A549 (cell line): ENCODE data around the gene FARSB. TPM values are rescaled to one million over a fixed set of nuclear protein-coding genes. Genes with fewer than 3 reads are reported as not detected.

Experiments used
- ATAC-seq, 2 experiments: fragments of 200-7000 bp in 1 of 2; fragments of >200 bp in 1 of 2; cut with Nextera tagmentation in 1 of 2; cut with Tn5 transposase in 1 of 2; 3 replicates each; pipeline versions ENCODE4 v1.8.0 to v1.9.1; 2018 to 2020; ENCODE audit warnings: mild to moderate bottlenecking in 1 of 2, moderate library complexity in 1 of 2
- CTCF ChIA-PET: fragments of 300-600 bp; sonication (Branson Sonifier 250); formaldehyde crosslinking; extraction: SDS; loops from one replicate; lab custom pipeline; 2021; ENCODE audit warnings: antibody characterized with exemption, inconsistent platforms; lab: Yijun Ruan, JAX
- POLR2A ChIA-PET: fragments of 350-600 bp; formaldehyde crosslinking; extraction: SDS; loops from one replicate; lab custom pipeline; 2021; ENCODE audit warnings: antibody characterized with exemption, inconsistent platforms; lab: Yijun Ruan, JAX
- DNase-seq, 2 experiments: peaks; one replicate each; pipeline versions ENCODE4 v3.0.0 to v3.0.0-alpha.2; 2011 to 2016; ENCODE audit warnings: low read depth in 1 of 2, low spot score in 1 of 2
- FAIRE-seq: peaks from 2 replicates; lab custom pipeline; 2011; peaks lifted over from hg19 to GRCh38; lab: Jason Lieb, UNC
- H3K27ac ChIP-seq, 2 experiments: fragments of >200 bp; sonication (Bioruptor Twin); formaldehyde crosslinking; 3 replicates each; pipeline ENCODE4 v1.5.1; 2016 to 2017
- H3K4me1 ChIP-seq: fragments of >200 bp; sonication (Bioruptor Twin); formaldehyde crosslinking; 3 replicates; pipeline ENCODE4 v1.6.1; 2016
- H3K4me2 ChIP-seq: fragments of >200 bp; sonication (Bioruptor Twin); formaldehyde crosslinking; 3 replicates; pipeline ENCODE4 v1.6.1; 2016
- H3K4me3 ChIP-seq: fragments of >200 bp; sonication (Bioruptor Twin); formaldehyde crosslinking; 3 replicates; pipeline ENCODE4 v1.5.1; 2016
- H3K9me3 ChIP-seq: fragments of >200 bp; sonication (Bioruptor Twin); formaldehyde crosslinking; 3 replicates; pipeline ENCODE4 v1.6.1; 2016
- BHLHE40 ChIP-seq: IDR thresholded peaks from 2 replicates; pipeline ENCODE4 v1.6.1; 2012; ENCODE audit warnings: low read depth, low read length, inconsistent platforms
- CBX2 ChIP-seq: fragments of 200-600 bp; sonication (generic); IDR thresholded peaks from 2 replicates; pipeline ENCODE4 v1.6.1; 2016; ENCODE audit warnings: low read depth, mild to moderate bottlenecking, borderline replicate concordance
- EHF ChIP-seq: fragments of 250-450 bp; sonication (Bioruptor Pico); IDR thresholded peaks from 2 replicates; pipeline ENCODE4 v1.5.0; 2020; ENCODE audit warnings: mild to moderate bottlenecking
- EHMT2 ChIP-seq: fragments of 200-600 bp; sonication (generic); IDR thresholded peaks from 2 replicates; pipeline ENCODE4 v1.6.1; 2016; ENCODE audit warnings: antibody characterized with exemption, low read depth, mild to moderate bottlenecking, moderate library complexity
- ESRRA ChIP-seq: fragments of 150-350 bp; IDR thresholded peaks from 2 replicates; pipeline ENCODE4 v1.6.1; 2014; ENCODE audit warnings: mild to moderate bottlenecking, low read length, borderline replicate concordance
- HEYL ChIP-seq: fragments of 250-450 bp; sonication (Bioruptor Pico); IDR thresholded peaks from 2 replicates; pipeline ENCODE4 v1.8.0; 2021; ENCODE audit warnings: mild to moderate bottlenecking, moderate library complexity
- HOXB5 ChIP-seq: fragments of 250-450 bp; sonication (Bioruptor Pico); IDR thresholded peaks from 2 replicates; pipeline ENCODE4 v1.5.0; 2020; ENCODE audit warnings: mild to moderate bottlenecking, moderate library complexity
- JUN ChIP-seq, 2 experiments: fragments of >200 bp; sonication (Bioruptor Twin); formaldehyde crosslinking; IDR thresholded peaks; 2 replicates in 1 of 2; 3 replicates in 1 of 2; pipeline ENCODE4 v1.6.1; 2016 to 2017
- MAZ ChIP-seq: fragments of 150-350 bp; IDR thresholded peaks from 2 replicates; pipeline ENCODE4 v1.6.1; 2014; ENCODE audit warnings: antibody characterized with exemption, low read depth, low read length, borderline replicate concordance
- MYC ChIP-seq: IDR thresholded peaks from 2 replicates; pipeline ENCODE4 v1.6.1; 2012; ENCODE audit warnings: mild to moderate bottlenecking, inconsistent platforms, low read length, improper control_type of control experiment, borderline replicate concordance
- NR3C1 ChIP-seq: fragments of >200 bp; sonication (Bioruptor Twin); formaldehyde crosslinking; IDR thresholded peaks from 3 replicates; pipeline ENCODE4 v1.6.1; 2017
- PHF8 ChIP-seq: fragments of 200-600 bp; sonication (generic); IDR thresholded peaks from 2 replicates; pipeline ENCODE4 v1.6.1; 2016; ENCODE audit warnings: low read depth, mild to moderate bottlenecking, antibody characterized with exemption, moderate library complexity, borderline replicate concordance
- POLR2A ChIP-seq: IDR thresholded peaks from 2 replicates; pipeline ENCODE4 v1.6.1; 2012; ENCODE audit warnings: mild to moderate bottlenecking, low read length
- RCOR1 ChIP-seq: fragments of 150-350 bp; IDR thresholded peaks from 2 replicates; pipeline ENCODE4 v1.6.1; 2014; ENCODE audit warnings: antibody characterized with exemption, low read length, low read depth
- RFX5 ChIP-seq: fragments of 450-650 bp; IDR thresholded peaks from 2 replicates; pipeline ENCODE4 v1.7.1; 2014; ENCODE audit warnings: antibody characterized with exemption, mild to moderate bottlenecking, moderate library complexity
- SMC3 ChIP-seq: fragments of >200 bp; sonication (Bioruptor Twin); formaldehyde crosslinking; IDR thresholded peaks from 3 replicates; pipeline ENCODE4 v1.6.1; 2018; ENCODE audit warnings: inconsistent platforms
- TFCP2L1 ChIP-seq: fragments of 250-450 bp; sonication (Bioruptor Pico); IDR thresholded peaks from 2 replicates; pipeline ENCODE4 v1.5.0; 2021; ENCODE audit warnings: mild to moderate bottlenecking
- TP53 ChIP-seq: fragments of 250-450 bp; sonication (Bioruptor Pico); IDR thresholded peaks from 2 replicates; pipeline ENCODE4 v1.5.0; 2021; ENCODE audit warnings: mild to moderate bottlenecking, moderate library complexity
- WGBS: methylation state at CpG from one replicate; pipeline ENCODE4 v1.1.6; 2017; ENCODE audit errors: missing lambda C conversion rate; 5-methylcytosine and 5-hydroxymethylcytosine counted together
- polyA minus RNA-seq: library from RNA; depleted of rRNA, polyadenylated mRNA; stranded (reverse); fragments of >200 nt; gene quantifications from 2 replicates; pipeline ENCODE4 v1.2.3, GENCODE V29; 2011; rRNA and poly(A)+ RNA removed
- polyA plus RNA-seq, 4 experiments: library from polyadenylated mRNA; depleted of rRNA in 3 of 4; stranded (reverse); fragments of >200 nt; fragmentation: RNase III in 1 of 4; extraction: RNeasy Plus Mini Kit Qiagen cat#74134 plus additional on column Dnase treatment in 1 of 4; gene quantifications; 2 replicates in 3 of 4; 3 replicates in 1 of 4; pipeline ENCODE4 v1.2.3, GENCODE V29; 2011 to 2017
- TF ChIP-seq, protein P1 (sequence below): fragments of >200 bp; sonication (Bioruptor Twin); formaldehyde crosslinking; IDR thresholded peaks from 3 replicates; pipeline ENCODE4 v1.6.1; 2016
- TF ChIP-seq, protein P2 (sequence below): fragments of 200-600 bp; sonication (generic); IDR thresholded peaks from 2 replicates; pipeline ENCODE4 v1.6.1; 2016; ENCODE audit warnings: antibody characterized with exemption, mild to moderate bottlenecking, moderate library complexity
- TF ChIP-seq, protein P3 (sequence below): IDR thresholded peaks from 2 replicates; pipeline ENCODE4 v1.6.1; 2012
- TF ChIP-seq, protein P4 (sequence below): fragments of >200 bp; sonication (Bioruptor Twin); formaldehyde crosslinking; IDR thresholded peaks from 3 replicates; pipeline ENCODE4 v1.5.1; 2016
- TF ChIP-seq, protein P5 (sequence below): fragments of 450-650 bp; IDR thresholded peaks from 2 replicates; pipeline ENCODE4 v1.6.1; 2014; ENCODE audit warnings: antibody characterized with exemption

FARSB gene
- polyA plus RNA-seq (2011; rRNA removed) (67.3 and 77.4 TPM in 2 replicates), polyA plus RNA-seq (2017; fragmentation: RNase III; extraction: RNeasy Plus Mini Kit Qiagen cat#74134 plus additional on column Dnase treatment) (41.0 to 50.4 TPM (median 42.1 TPM) in 3 replicates), polyA minus RNA-seq (28.0 and 31.9 TPM in 2 replicates)
- 27.6 and 29.2 TPM in 2 replicates for polyA plus RNA-seq (2012; cell fraction: cytosol; rRNA removed)
- polyA plus RNA-seq (2012; cell fraction: nucleus; rRNA removed): 13.1 and 18.4 TPM in 2 replicates

DNA sequence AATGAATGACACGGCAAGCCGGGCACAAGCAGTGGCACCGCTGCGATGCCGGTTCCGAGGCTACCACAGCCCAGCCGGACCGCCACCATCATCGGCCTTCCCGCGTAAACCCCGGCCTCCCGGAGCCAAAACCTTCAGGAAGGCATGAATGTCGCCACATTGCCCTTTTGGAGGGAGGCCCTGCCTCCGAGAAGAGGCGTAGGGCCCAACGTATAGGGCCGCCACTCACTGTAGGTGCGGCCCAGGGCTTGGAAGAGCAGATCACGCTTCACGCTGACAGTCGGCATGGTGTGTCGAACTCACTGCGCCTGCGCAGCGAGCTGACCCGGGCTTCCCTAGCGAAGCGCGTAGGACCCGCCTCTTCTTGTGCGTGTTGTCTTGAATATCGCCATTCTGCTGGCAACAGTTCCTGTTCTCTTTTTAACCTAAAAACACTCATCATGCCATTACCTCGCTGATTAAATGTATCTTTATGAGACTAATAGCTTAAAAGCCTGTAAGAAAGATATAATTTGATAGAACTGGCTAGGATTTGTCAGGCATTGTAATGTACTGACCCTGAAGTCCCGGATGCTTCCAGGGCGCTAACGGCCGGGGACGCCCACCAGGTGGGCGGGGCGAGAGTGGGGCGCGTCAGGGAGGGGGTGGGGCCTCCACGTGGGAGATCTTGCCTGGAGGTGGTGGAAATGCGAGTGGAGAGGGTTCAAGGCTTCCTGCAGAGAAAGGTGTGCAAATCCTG, at the start of gene FARSB:
Gene FARSB (minus strand): TSS at position 306 of the 739 bp plus-strand sequence. CDS start 19 bp downstream, at position 287.
- ATAC-seq (peak; percentile 95 to 97), FAIRE-seq (no peak), DNase-seq (peak; percentile 89 to 97)
- Histone ChIP-seq H3K4me1 (peaks cover 16% of the 10 kb centered on the region), H3K4me2 (peak within 1 kb of the TSS; percentile 97), H3K27ac (peak within 1 kb of the TSS; percentile 95 to 96), H3K4me3 (peak within 1 kb of the TSS; percentile 77), H3K9me3 (no peaks in the 10 kb centered on the region)
- POLR2A ChIA-PET: interaction anchor here (0.6 to 1.1 kb wide), 3 partner anchors 14 to 206 kb away, joined by 3 to 4 read pairs (median 3); no protein-coding TSS in a partner anchor
- TF ChIP-seq EHMT2: no peak
- peak; percentile 86 for TF ChIP-seq POLR2A
- TF ChIP-seq MYC: peak; percentile 82; the same call in 1 of the 2 replicates
- TF ChIP-seq, protein P1, sequence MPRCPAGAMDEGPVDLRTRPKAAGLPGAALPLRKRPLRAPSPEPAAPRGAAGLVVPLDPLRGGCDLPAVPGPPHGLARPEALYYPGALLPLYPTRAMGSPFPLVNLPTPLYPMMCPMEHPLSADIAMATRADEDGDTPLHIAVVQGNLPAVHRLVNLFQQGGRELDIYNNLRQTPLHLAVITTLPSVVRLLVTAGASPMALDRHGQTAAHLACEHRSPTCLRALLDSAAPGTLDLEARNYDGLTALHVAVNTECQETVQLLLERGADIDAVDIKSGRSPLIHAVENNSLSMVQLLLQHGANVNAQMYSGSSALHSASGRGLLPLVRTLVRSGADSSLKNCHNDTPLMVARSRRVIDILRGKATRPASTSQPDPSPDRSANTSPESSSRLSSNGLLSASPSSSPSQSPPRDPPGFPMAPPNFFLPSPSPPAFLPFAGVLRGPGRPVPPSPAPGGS: 0 out of 3 replicates have a peak, but pooled peaks have one; percentile 46
- TF ChIP-seq ESRRA: no peak
- TF ChIP-seq JUN (IDR thresholded peaks at IDR 0.05): peak; percentile 98
- no peak for TF ChIP-seq NR3C1
- TF ChIP-seq SMC3: no peak
- 0 out of 2 replicates have a peak, but pooled peaks have one; percentile 48 for TF ChIP-seq RFX5
- no peak for TF ChIP-seq HEYL
- TF ChIP-seq, protein P2, sequence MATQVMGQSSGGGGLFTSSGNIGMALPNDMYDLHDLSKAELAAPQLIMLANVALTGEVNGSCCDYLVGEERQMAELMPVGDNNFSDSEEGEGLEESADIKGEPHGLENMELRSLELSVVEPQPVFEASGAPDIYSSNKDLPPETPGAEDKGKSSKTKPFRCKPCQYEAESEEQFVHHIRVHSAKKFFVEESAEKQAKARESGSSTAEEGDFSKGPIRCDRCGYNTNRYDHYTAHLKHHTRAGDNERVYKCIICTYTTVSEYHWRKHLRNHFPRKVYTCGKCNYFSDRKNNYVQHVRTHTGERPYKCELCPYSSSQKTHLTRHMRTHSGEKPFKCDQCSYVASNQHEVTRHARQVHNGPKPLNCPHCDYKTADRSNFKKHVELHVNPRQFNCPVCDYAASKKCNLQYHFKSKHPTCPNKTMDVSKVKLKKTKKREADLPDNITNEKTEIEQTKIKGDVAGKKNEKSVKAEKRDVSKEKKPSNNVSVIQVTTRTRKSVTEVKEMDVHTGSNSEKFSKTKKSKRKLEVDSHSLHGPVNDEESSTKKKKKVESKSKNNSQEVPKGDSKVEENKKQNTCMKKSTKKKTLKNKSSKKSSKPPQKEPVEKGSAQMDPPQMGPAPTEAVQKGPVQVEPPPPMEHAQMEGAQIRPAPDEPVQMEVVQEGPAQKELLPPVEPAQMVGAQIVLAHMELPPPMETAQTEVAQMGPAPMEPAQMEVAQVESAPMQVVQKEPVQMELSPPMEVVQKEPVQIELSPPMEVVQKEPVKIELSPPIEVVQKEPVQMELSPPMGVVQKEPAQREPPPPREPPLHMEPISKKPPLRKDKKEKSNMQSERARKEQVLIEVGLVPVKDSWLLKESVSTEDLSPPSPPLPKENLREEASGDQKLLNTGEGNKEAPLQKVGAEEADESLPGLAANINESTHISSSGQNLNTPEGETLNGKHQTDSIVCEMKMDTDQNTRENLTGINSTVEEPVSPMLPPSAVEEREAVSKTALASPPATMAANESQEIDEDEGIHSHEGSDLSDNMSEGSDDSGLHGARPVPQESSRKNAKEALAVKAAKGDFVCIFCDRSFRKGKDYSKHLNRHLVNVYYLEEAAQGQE: no peak
- TF ChIP-seq EHF (CRISPR knock-in tag): no peak
- TF ChIP-seq PHF8: peak; percentile 60
- 0 out of 2 replicates have a peak, but pooled peaks have one; percentile 30 for TF ChIP-seq MAZ
- TF ChIP-seq, protein P3, sequence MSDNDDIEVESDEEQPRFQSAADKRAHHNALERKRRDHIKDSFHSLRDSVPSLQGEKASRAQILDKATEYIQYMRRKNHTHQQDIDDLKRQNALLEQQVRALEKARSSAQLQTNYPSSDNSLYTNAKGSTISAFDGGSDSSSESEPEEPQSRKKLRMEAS: peak; percentile 96
- WGBS: 2% methylated on average over 24 of the region's 45 CpGs
- CTCF ChIA-PET: interaction anchor here (1.3 kb wide), 1 partner anchor 35 kb away, joined by 3 read pairs; no protein-coding TSS in a partner anchor

DNA sequence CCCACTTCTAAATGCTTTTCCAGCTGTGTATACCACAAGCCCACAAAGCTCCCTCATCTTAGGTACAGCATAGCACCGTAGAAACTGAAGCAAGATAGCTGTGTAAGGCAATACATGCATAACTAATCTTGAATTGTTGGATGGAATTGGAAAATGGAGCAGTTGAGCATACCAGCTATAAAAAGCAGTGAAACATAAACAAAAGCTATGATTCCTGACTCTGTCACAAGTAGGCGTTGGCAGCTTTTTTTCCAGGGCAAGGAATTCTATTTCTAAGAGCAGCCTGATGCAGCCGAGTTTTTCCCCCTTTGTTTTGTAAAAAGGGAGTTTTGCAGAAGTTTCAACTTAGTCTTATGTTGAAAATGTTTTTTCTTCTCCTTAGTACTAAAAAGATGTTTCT, 48.0 kb upstream of the FARSB start:
- FAIRE-seq (no peak), DNase-seq (no peak), ATAC-seq (no peak)
- Histone ChIP-seq H3K4me2 (no peak overlapping the region), H3K9me3 (no peaks in the 10 kb centered on the region), H3K27ac (no peak overlapping the region), H3K4me1 (peaks cover 11% of the 10 kb centered on the region; the same call in 2 of the 3 replicates), H3K4me3 (no peak overlapping the region)
- POLR2A ChIA-PET: no interaction called here
- CTCF ChIA-PET: interaction anchor here (0.6 to 8.0 kb wide), 8 partner anchors 10 to 235 kb away, joined by 3 to 71 read pairs (median 4); no protein-coding TSS in a partner anchor
- WGBS: 76% methylated on average over 3 of the region's 3 CpGs
- TF ChIP-seq NR3C1 (no peak), CBX2 (no peak), BHLHE40 (no peak), POLR2A (no peak), RCOR1 (no peak), TFCP2L1 (CRISPR knock-in tag) (no peak), HOXB5 (CRISPR knock-in tag) (no peak), TP53 (no peak)
- TF ChIP-seq, protein P2: no peak
- TF ChIP-seq, protein P4, sequence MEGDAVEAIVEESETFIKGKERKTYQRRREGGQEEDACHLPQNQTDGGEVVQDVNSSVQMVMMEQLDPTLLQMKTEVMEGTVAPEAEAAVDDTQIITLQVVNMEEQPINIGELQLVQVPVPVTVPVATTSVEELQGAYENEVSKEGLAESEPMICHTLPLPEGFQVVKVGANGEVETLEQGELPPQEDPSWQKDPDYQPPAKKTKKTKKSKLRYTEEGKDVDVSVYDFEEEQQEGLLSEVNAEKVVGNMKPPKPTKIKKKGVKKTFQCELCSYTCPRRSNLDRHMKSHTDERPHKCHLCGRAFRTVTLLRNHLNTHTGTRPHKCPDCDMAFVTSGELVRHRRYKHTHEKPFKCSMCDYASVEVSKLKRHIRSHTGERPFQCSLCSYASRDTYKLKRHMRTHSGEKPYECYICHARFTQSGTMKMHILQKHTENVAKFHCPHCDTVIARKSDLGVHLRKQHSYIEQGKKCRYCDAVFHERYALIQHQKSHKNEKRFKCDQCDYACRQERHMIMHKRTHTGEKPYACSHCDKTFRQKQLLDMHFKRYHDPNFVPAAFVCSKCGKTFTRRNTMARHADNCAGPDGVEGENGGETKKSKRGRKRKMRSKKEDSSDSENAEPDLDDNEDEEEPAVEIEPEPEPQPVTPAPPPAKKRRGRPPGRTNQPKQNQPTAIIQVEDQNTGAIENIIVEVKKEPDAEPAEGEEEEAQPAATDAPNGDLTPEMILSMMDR: no peak
- TF ChIP-seq, protein P5, sequence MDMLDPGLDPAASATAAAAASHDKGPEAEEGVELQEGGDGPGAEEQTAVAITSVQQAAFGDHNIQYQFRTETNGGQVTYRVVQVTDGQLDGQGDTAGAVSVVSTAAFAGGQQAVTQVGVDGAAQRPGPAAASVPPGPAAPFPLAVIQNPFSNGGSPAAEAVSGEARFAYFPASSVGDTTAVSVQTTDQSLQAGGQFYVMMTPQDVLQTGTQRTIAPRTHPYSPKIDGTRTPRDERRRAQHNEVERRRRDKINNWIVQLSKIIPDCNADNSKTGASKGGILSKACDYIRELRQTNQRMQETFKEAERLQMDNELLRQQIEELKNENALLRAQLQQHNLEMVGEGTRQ: no peak
